ENCODE data around the gene NAPSA. TPM values are rescaled to one million over a fixed set of nuclear protein-coding genes. Genes with fewer than 3 reads are reported as not detected.
A peak's percentile ranks its signal among the peaks of the same experiment; 100 is the strongest.

Gene NAPSA
- total and polyA plus RNA-seq, 10 of the 15 experiments (the other 5 are each of a cell fraction or from before 2014, with no cell fraction given), result 6.7 to 45.4 (median 17.1) TPM

DNA sequence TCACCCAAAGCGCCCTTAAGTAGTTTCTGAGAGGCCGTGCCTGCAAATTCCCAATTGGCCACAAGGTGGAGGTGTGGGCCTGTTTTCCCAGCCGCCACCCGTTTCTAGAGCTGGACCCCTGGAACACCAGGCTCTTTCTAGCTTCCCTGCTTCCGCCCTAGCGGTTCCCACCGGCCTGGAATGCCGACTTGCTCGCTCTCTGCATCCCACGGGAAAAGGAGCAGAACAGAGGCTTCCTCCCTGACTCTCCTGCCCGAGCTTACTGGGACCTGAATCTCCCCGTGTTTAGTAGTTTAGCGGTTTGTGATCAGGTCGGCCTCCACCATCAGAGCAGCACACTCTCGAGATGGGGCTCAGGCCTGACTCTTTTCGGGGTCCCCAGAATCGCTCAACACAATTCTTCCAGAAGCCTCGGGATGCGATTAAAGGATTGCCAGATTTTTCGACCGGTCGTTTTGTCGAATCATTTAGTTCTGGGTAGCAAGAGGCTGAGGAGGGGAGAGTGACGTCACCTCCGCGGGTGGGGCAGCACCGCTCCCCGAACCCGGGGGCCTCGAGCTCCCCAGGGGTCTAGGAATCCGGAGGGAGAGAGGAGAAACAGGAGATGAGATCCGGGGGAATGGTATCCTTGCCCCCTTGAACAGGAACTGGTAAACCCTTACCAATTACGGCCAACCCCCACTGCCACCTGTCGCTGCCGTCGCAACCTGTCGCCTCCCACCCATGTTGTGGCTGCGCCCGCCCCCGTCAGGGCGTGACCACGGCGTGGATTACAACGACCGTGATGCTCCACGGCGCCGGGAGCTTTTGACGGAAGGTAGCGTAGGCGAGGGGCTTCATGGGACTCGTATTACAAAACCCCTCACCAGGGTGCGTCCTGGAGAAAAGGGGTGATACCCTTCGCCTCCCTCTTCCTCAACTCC is 8.0 kb downstream of the NAPSA start (continued):
- TF ChIP-seq MTA2 (IDR thresholded peaks at IDR 0.05; ENCODE audit: low read depth), result peak; percentile 67
- TF ChIP-seq RUNX3 (IDR thresholded peaks at IDR 0.05; ENCODE audit: low read length), result peak; percentile 71
- TF ChIP-seq KAT2A (conservative IDR thresholded peaks at IDR 0.05; ENCODE audit: control insufficient read depth, low read depth, low read length), result no peak
- peak; percentile 63; the same call in 1 of the 2 replicates for TF ChIP-seq TCF3 (IDR thresholded peaks at IDR 0.05; ENCODE audit: borderline replicate concordance, insufficient read depth, low read depth, low read length)
- TF ChIP-seq ASH2L (IDR thresholded peaks at IDR 0.05; ENCODE audit: borderline replicate concordance, low read depth), result no peak
- TF ChIP-seq, protein P1, sequence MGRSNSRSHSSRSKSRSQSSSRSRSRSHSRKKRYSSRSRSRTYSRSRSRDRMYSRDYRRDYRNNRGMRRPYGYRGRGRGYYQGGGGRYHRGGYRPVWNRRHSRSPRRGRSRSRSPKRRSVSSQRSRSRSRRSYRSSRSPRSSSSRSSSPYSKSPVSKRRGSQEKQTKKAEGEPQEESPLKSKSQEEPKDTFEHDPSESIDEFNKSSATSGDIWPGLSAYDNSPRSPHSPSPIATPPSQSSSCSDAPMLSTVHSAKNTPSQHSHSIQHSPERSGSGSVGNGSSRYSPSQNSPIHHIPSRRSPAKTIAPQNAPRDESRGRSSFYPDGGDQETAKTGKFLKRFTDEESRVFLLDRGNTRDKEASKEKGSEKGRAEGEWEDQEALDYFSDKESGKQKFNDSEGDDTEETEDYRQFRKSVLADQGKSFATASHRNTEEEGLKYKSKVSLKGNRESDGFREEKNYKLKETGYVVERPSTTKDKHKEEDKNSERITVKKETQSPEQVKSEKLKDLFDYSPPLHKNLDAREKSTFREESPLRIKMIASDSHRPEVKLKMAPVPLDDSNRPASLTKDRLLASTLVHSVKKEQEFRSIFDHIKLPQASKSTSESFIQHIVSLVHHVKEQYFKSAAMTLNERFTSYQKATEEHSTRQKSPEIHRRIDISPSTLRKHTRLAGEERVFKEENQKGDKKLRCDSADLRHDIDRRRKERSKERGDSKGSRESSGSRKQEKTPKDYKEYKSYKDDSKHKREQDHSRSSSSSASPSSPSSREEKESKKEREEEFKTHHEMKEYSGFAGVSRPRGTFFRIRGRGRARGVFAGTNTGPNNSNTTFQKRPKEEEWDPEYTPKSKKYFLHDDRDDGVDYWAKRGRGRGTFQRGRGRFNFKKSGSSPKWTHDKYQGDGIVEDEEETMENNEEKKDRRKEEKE (IDR thresholded peaks at IDR 0.05), result no peak
- peak; percentile 97 for TF ChIP-seq BACH1 (IDR thresholded peaks at IDR 0.05; ENCODE audit: borderline replicate concordance)
- TF ChIP-seq HSF1 (IDR thresholded peaks at IDR 0.05; ENCODE audit: low read depth, low read length), result no peak
- no peak for TF ChIP-seq NFXL1 (IDR thresholded peaks at IDR 0.05; ENCODE audit: borderline replicate concordance)
- peak; percentile 89 for TF ChIP-seq RELB (IDR thresholded peaks at IDR 0.05; ENCODE audit: low read depth)
- TF ChIP-seq PAX5 (IDR thresholded peaks at IDR 0.05; ENCODE audit: borderline replicate concordance, low read depth, low read length), result peak; percentile 55; the same call in 1 of the 2 replicates
- TF ChIP-seq ZBTB33 (IDR thresholded peaks at IDR 0.05), result no peak
- TF ChIP-seq, protein P2, sequence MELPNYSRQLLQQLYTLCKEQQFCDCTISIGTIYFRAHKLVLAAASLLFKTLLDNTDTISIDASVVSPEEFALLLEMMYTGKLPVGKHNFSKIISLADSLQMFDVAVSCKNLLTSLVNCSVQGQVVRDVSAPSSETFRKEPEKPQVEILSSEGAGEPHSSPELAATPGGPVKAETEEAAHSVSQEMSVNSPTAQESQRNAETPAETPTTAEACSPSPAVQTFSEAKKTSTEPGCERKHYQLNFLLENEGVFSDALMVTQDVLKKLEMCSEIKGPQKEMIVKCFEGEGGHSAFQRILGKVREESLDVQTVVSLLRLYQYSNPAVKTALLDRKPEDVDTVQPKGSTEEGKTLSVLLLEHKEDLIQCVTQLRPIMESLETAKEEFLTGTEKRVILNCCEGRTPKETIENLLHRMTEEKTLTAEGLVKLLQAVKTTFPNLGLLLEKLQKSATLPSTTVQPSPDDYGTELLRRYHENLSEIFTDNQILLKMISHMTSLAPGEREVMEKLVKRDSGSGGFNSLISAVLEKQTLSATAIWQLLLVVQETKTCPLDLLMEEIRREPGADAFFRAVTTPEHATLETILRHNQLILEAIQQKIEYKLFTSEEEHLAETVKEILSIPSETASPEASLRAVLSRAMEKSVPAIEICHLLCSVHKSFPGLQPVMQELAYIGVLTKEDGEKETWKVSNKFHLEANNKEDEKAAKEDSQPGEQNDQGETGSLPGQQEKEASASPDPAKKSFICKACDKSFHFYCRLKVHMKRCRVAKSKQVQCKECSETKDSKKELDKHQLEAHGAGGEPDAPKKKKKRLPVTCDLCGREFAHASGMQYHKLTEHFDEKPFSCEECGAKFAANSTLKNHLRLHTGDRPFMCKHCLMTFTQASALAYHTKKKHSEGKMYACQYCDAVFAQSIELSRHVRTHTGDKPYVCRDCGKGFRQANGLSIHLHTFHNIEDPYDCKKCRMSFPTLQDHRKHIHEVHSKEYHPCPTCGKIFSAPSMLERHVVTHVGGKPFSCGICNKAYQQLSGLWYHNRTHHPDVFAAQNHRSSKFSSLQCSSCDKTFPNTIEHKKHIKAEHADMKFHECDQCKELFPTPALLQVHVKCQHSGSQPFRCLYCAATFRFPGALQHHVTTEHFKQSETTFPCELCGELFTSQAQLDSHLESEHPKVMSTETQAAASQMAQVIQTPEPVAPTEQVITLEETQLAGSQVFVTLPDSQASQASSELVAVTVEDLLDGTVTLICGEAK (IDR thresholded peaks at IDR 0.05; ENCODE audit: borderline replicate concordance), result peak; percentile 37; the same call in 1 of the 2 replicates
- peak; percentile 62 for TF ChIP-seq YY1 (IDR thresholded peaks at IDR 0.05; ENCODE audit: low read depth, low read length)
- peak; percentile 16; the same call in 1 of the 2 replicates for TF ChIP-seq CBFB (IDR thresholded peaks at IDR 0.05; ENCODE audit: low read depth)
- no peak for TF ChIP-seq SIN3A (IDR thresholded peaks at IDR 0.05; ENCODE audit: low read depth, low read length)

All from GM12878 (cell line).